ENCODE results near the gene GART.

- TF ChIP-seq USF2 (IDR thresholded peaks at IDR 0.05; ENCODE audit: borderline replicate concordance, low read depth, low read length) (no peak), RFX5 (IDR thresholded peaks at IDR 0.05; ENCODE audit: low read depth, low read length) (no peak), RAD21 (IDR thresholded peaks at IDR 0.05; ENCODE audit: insufficient read depth, low read depth, low read length) (no peak), ATF3 (IDR thresholded peaks at IDR 0.05; ENCODE audit: borderline replicate concordance, extremely low read depth, low read depth, low read length) (no peak), HDAC2 (IDR thresholded peaks at IDR 0.05) (no peak), YY1 (IDR thresholded peaks at IDR 0.05; ENCODE audit: low read depth, low read length) (no peak), SIN3A (IDR thresholded peaks at IDR 0.05; ENCODE audit: low read depth, low read length) (no peak; the same call in 1 of the 2 replicates), CREB1 (IDR thresholded peaks at IDR 0.05; ENCODE audit: low read depth) (no peak), POLR2A (IDR thresholded peaks at IDR 0.05; ENCODE audit: low read depth, low read length) (no peak), SMAD1 (IDR thresholded peaks at IDR 0.05; ENCODE audit: low read depth, partially characterized antibody) (no peak), CBFB (IDR thresholded peaks at IDR 0.05; ENCODE audit: low read depth) (no peak)
- TF ChIP-seq, protein P1, sequence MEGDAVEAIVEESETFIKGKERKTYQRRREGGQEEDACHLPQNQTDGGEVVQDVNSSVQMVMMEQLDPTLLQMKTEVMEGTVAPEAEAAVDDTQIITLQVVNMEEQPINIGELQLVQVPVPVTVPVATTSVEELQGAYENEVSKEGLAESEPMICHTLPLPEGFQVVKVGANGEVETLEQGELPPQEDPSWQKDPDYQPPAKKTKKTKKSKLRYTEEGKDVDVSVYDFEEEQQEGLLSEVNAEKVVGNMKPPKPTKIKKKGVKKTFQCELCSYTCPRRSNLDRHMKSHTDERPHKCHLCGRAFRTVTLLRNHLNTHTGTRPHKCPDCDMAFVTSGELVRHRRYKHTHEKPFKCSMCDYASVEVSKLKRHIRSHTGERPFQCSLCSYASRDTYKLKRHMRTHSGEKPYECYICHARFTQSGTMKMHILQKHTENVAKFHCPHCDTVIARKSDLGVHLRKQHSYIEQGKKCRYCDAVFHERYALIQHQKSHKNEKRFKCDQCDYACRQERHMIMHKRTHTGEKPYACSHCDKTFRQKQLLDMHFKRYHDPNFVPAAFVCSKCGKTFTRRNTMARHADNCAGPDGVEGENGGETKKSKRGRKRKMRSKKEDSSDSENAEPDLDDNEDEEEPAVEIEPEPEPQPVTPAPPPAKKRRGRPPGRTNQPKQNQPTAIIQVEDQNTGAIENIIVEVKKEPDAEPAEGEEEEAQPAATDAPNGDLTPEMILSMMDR (IDR thresholded peaks at IDR 0.05 in 2 of 3, conservative IDR thresholded peaks at IDR 0.05 in 1 of 3; ENCODE audit: control insufficient read depth in 2 of 3, extremely low read depth in 1 of 3, insufficient read depth in 1 of 3, low read depth in 3 of 3, low read length in 3 of 3), result peak in 2 of 3 experiments; percentile 11 to 33; a peak in 2 of 6 replicates
- TF ChIP-seq, protein P2, sequence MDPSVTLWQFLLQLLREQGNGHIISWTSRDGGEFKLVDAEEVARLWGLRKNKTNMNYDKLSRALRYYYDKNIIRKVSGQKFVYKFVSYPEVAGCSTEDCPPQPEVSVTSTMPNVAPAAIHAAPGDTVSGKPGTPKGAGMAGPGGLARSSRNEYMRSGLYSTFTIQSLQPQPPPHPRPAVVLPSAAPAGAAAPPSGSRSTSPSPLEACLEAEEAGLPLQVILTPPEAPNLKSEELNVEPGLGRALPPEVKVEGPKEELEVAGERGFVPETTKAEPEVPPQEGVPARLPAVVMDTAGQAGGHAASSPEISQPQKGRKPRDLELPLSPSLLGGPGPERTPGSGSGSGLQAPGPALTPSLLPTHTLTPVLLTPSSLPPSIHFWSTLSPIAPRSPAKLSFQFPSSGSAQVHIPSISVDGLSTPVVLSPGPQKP (IDR thresholded peaks at IDR 0.05; ENCODE audit: low read depth, low read length), result no peak
Measured at GRCh38 chr21:33478935-33479678, 62.8 kb downstream of the GART start.

Measured in GM12878 (cell line).